Mucosa of stomach (tissue), 1 donor: ENCODE measurements around the gene IQCK.

Experiments used
- H3K27me3 ChIP-seq: one replicate; pipeline ENCODE4 v1.7.0; 2013; ENCODE audit warnings: mild to moderate bottlenecking, low read length; ENCODE audit not compliant: control insufficient read depth, insufficient read depth
- H3K36me3 ChIP-seq: one replicate; pipeline ENCODE4 v1.7.0; 2013; ENCODE audit warnings: low read length; ENCODE audit not compliant: control insufficient read depth, insufficient read depth
- H3K4me1 ChIP-seq: one replicate; pipeline ENCODE4 v1.7.0; 2013; ENCODE audit warnings: mild to moderate bottlenecking, low read length; ENCODE audit not compliant: control insufficient read depth, insufficient read depth
- H3K4me3 ChIP-seq: one replicate; pipeline ENCODE4 v1.7.0; 2013; ENCODE audit warnings: low read length
- H3K9ac ChIP-seq: one replicate; pipeline ENCODE4 v1.7.0; 2013; ENCODE audit warnings: mild to moderate bottlenecking, low read length, moderate library complexity
- H3K9me3 ChIP-seq: one replicate; pipeline ENCODE4 v1.7.0; 2013; ENCODE audit warnings: mild to moderate bottlenecking, low read length, moderate library complexity; ENCODE audit not compliant: control insufficient read depth
- donor health status: Pancreatic carcinoma.

The IQCK gene

GRCh38 chr16:19842426-19843157 lies 124.5 kb downstream of the IQCK start:
- no peak overlapping the region for H3K4me3 ChIP-seq
- peaks cover 11% of the 10 kb centered on the region for H3K4me1 ChIP-seq
- no peaks in the 10 kb centered on the region for H3K9me3 ChIP-seq
- no peaks in the 10 kb centered on the region for H3K36me3 ChIP-seq
- H3K9ac ChIP-seq: no peak overlapping the region
- H3K27me3 ChIP-seq: no peaks in the 10 kb centered on the region

- Histone ChIP-seq H3K9ac (no peak overlapping the region), H3K36me3 (no peaks in the 10 kb centered on the region), H3K27me3 (no peaks in the 10 kb centered on the region), H3K9me3 (no peaks in the 10 kb centered on the region), H3K4me1 (peaks cover 6% of the 10 kb centered on the region), H3K4me3 (no peak overlapping the region)
Measured at GRCh38 chr16:19843371-19843770, 125.3 kb downstream of the IQCK start.

GRCh38 chr16:19844945-19845641 lies 127.0 kb downstream of the IQCK start:
- Histone ChIP-seq H3K27me3 (no peaks in the 10 kb centered on the region), H3K9ac (no peak overlapping the region), H3K4me3 (no peak overlapping the region), H3K36me3 (no peaks in the 10 kb centered on the region), H3K4me1 (peaks cover 6% of the 10 kb centered on the region), H3K9me3 (no peaks in the 10 kb centered on the region)

GRCh38 chr16:19846436-19846835 lies 128.4 kb downstream of the IQCK start:
- Histone ChIP-seq H3K9ac (no peak overlapping the region), H3K36me3 (no peaks in the 10 kb centered on the region), H3K27me3 (no peaks in the 10 kb centered on the region), H3K4me1 (peaks cover 6% of the 10 kb centered on the region), H3K4me3 (no peak overlapping the region), H3K9me3 (no peaks in the 10 kb centered on the region)

- Histone ChIP-seq H3K4me1 (no peaks in the 10 kb centered on the region), H3K36me3 (no peaks in the 10 kb centered on the region), H3K27me3 (no peaks in the 10 kb centered on the region), H3K9ac (no peak overlapping the region), H3K4me3 (no peak overlapping the region), H3K9me3 (no peaks in the 10 kb centered on the region)
Measured at GRCh38 chr16:19848756-19849155, 130.7 kb downstream of the IQCK start.

GRCh38 chr16:19850131-19850817 lies 132.2 kb downstream of the IQCK start:
- Histone ChIP-seq H3K9me3 (no peaks in the 10 kb centered on the region), H3K9ac (no peak overlapping the region), H3K36me3 (no peaks in the 10 kb centered on the region), H3K27me3 (no peaks in the 10 kb centered on the region), H3K4me3 (no peak overlapping the region), H3K4me1 (no peaks in the 10 kb centered on the region)

- Histone ChIP-seq H3K9ac (no peak overlapping the region), H3K9me3 (no peaks in the 10 kb centered on the region), H3K4me3 (no peak overlapping the region), H3K4me1 (no peaks in the 10 kb centered on the region), H3K27me3 (no peaks in the 10 kb centered on the region), H3K36me3 (no peaks in the 10 kb centered on the region)
Measured at GRCh38 chr16:19851476-19851875, 133.4 kb downstream of the IQCK start.

GRCh38 chr16:19853132-19853741 lies 135.2 kb downstream of the IQCK start:
- Histone ChIP-seq H3K27me3 (no peaks in the 10 kb centered on the region), H3K9me3 (no peaks in the 10 kb centered on the region), H3K4me3 (no peak overlapping the region), H3K9ac (no peak overlapping the region), H3K4me1 (no peaks in the 10 kb centered on the region), H3K36me3 (peaks cover 5% of the 10 kb centered on the region)

GRCh38 chr16:19853742-19854542 lies 135.9 kb downstream of the IQCK start:
- H3K9ac ChIP-seq: no peak overlapping the region
- H3K27me3 ChIP-seq: no peaks in the 10 kb centered on the region
- no peaks in the 10 kb centered on the region for H3K9me3 ChIP-seq
- H3K4me1 ChIP-seq: no peaks in the 10 kb centered on the region
- H3K36me3 ChIP-seq: peaks cover 5% of the 10 kb centered on the region
- H3K4me3 ChIP-seq: no peak overlapping the region

GRCh38 chr16:19854543-19854876 lies 136.4 kb downstream of the IQCK start:
- Histone ChIP-seq H3K4me3 (no peak overlapping the region), H3K4me1 (no peaks in the 10 kb centered on the region), H3K9me3 (no peaks in the 10 kb centered on the region), H3K9ac (no peak overlapping the region), H3K27me3 (no peaks in the 10 kb centered on the region), H3K36me3 (peaks cover 9% of the 10 kb centered on the region)

GRCh38 chr16:19856120-19856519 lies 138.0 kb downstream of the IQCK start:
- Histone ChIP-seq H3K9ac (no peak overlapping the region), H3K4me3 (no peak overlapping the region), H3K36me3 (peaks cover 9% of the 10 kb centered on the region), H3K4me1 (no peaks in the 10 kb centered on the region), H3K27me3 (no peaks in the 10 kb centered on the region), H3K9me3 (no peaks in the 10 kb centered on the region)
